ENCODE measurements around the gene KMT2A.
"Not testable (repeated sequence)": the region's sequence is repeated elsewhere in the genome, so short reads cannot be mapped to it uniquely, and the experiment has no call there.

KMT2A gene

DNA sequence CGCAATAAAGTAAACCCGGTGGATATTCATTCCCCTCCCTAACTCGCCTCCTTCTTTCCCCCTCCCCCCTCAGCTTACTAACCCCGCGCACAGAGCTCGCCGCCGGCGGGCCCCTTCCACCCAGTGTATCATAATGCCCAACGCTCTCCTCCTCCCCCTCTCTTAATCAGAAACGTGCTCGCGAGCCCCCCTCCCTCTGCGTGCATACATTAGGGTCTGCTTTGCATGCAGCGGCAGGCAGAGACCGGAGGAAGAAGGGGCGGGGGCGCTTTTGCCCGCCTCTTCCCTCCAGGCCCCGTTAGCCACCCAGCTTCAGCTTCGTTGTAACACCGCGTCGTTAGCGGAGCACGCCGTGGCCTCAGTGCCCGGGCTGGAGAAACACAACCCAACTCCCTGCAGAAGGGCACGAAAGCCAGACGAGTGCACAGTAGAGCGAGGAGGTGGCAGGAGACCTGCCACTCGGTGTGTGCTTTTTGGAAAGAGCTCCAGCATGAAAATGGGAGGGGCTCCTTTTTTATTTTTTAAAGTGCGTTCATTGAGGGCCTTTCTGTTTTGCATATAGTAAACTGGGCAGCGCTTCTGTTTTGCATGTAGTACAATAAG lies 901 bp upstream of the KMT2A start:
- DNase-seq, result peak; percentile 73

DNA sequence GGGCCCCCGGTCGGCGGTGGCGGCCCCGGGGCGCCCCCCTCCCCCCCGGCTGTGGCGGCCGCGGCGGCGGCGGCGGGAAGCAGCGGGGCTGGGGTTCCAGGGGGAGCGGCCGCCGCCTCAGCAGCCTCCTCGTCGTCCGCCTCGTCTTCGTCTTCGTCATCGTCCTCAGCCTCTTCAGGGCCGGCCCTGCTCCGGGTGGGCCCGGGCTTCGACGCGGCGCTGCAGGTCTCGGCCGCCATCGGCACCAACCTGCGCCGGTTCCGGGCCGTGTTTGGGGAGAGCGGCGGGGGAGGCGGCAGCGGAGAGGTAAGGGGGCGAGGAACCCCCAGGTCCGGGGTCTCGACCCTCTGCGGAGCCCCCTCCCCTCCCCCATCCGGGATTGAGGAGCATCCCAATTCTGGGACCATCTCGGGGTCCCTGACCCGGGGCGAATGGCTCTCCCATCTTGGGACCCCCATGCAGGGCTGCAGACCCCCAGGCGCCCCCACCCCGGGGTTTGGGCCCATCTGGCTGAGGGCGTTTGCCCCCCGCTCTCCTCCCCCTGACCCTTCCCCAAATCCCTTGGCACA lies 431 bp downstream of the KMT2A start:
- DNase-seq, result no peak

DNA sequence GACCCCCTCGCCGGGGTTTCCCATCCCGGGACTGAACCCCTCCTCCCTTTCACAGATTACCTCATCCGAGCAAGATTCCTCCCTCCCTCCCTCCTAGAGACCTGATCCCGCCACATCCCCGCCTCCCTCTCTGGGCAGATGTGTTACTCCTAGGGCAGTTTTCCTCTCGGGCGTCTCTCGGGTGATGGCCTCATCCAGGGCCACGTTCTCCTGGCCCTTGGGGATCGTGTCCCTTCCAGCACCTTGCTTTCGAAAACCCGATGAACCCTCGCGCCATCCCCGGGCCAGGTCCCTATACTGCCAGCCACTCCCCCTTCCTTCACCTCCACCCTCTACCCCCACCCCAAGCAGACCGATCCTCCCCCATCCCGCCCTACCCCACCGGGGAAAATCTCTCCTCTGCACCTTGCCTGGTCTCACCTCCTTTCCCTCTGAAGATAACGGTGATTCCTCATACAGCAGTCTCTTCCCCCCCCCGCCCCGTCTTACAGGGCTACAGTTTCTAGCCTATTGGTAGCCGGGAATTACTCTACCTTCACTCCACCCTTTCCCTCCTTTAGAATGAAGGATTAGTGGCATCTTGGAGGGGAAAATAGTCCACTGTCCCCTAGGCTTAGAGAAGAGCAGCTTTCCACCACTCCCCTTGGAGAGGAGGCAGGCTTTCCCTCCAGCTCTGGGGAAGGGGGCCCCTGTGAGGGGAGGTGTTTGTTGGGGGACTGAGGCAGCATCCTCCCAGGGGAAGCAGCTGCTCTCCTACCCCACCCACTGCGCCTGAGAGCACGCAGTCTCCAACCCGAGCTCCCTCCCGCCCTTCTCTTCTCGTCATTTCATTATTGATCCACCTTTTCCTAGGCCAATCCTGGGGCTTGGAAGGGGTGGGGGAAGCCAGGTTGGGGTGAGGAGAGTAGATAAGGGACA lies 1.2 kb downstream of the KMT2A start:
- no peak for DNase-seq

DNA sequence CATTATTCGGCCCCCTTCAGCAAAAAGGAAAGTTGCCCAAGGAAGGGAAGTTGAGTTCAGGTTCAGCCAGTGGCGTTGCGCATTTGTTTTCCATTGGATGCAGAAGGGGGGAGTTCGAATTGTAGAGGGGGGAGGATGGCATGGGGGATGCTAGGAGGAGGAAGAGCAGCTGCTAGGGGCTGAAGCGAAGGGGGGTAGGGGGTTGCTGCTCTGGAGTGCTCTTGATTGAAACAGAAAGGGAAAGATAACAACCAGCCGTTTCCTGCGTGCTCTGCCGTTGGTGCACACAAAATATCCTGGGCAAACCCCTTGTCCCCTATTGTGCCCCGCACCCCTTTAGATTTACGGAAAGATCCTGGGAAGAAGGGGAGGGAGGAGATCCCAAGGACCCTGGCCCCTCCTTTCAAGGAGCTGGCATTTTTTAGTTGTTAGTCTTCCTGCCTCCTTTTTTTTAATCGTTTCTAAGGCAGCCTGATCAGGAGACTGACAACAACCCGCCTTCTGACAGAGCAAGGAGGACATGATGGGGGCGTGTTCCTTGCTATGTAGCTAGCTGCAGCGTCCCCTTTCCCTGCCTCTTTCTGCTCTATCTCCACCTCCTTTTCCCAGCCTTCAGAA lies 2.1 kb downstream of the KMT2A start:
- no peak for DNase-seq

DNA sequence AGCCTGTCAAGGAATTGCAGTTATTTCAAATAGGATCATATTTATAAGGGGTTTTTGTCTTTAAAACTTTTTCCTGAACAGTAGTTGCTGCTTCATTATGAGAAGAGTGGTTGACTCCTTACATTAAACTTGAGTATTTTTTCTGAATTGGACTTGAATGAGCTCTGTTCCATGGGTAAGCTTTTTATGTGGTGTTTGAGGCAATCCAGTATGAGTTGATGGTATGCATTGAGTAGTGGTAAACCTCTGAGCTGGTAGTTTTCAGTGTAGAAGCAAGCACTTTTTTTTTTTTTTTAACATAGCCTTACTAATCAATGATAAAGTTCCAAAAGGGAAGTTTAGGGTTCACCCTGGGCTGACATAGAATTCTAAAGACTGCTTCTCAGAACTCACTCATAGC lies 3.4 kb downstream of the KMT2A start:
- no peak for DNase-seq

DNA sequence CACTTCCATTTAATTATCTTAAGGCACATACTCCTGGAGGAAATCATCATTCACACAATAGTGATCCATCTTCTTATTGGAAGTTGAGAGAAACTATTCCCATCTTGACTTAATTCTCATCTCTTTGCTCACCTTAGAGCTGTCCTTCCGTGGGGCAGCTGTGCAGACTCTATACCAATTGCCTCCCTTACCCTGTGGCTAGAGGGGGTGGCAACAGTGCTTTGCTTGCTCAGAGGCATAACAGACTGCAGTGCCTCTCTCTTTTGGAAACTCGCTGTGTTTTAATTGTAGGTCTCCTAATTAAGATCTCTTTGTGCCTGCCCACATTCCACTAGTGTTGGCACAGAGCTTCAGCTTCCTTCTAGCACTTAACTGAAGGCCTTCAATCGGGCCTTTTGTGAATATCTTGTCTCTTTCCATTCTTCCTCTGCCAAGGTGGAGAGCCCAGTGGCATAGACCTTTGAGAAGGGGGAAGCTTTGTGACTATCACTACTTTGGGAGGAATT lies 5.5 kb downstream of the KMT2A start:
- DNase-seq, result no peak

DNA sequence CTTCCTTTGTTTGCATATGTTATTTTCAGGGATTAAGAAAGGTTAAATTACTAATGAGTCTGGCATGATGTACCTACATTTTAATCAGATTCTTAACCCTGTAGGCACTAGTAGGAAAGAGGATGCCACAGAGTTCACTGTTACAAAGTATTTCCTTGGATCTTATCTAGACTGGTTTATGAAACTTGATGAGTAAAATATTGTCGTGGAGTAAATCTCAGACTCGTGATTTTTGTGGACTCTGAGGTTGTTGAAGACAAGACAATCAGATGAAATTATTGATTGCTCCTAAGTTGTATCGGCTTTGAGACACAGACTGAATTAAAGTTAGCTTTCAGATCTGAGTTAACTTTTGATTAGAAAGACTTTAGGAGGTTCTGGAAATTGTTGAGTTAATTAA lies 6.0 kb downstream of the KMT2A start:
- DNase-seq, result no peak

DNA sequence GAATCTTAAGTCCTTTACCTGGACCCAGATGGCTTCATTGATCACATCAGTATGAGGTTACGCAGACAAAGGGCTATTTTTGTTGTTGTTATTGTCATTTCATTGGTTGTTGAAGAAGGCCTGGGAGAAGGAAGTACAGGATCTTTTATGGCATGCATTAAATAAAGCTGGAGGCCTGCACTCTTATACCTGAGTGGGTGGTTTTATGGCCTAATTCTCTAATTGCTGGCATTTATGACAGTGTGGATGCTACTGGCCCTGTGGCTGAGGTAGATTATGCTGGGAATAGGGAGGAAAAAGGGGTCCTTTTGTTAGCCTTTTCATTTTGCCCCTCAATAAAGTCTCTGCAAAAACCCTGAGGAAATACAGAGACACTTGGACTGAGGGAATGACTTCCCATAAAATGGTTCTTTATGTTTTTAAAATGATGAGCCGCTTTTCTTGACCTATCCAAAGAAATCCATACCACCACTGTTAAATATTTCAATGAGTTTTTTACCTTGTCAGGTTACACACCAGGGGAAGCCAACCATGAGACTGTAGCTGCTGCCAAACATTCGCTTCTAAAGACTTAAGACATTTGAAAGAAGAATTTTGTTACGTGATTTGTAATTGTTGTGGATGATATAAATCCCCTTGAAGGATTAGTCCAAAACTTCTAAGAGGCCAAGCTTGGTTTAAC lies 6.8 kb downstream of the KMT2A start:
- no peak for DNase-seq

DNA sequence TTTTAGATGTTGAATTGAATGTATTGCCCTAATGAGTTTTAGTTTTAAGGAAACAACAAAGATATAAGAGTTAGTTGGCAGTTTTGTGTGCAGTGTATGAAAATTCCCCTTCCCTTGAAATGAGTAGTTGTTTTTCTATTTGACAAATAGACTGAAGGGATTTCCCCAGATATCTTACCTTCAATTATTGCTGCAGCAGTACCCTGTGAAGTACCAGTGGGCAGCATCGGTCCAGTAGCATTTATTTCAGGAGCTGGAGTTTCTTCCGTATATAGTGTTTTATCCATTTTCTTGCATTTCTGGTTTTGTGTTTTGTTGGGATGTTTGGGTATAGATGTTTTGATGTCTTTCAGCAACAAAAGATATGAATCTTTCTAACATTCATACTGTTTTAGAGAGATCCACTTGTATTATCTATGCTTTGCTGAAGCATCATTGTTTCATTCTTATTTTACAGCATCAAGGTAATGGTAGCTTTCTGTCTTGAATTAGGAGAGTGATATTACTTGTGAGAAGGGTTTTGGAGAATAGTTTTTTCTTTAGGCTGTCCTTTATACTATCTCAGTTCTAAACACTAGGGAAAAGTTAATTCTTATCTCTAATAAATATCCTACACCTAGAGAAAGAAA lies 7.4 kb downstream of the KMT2A start:
- DNase-seq, result no peak

DNA sequence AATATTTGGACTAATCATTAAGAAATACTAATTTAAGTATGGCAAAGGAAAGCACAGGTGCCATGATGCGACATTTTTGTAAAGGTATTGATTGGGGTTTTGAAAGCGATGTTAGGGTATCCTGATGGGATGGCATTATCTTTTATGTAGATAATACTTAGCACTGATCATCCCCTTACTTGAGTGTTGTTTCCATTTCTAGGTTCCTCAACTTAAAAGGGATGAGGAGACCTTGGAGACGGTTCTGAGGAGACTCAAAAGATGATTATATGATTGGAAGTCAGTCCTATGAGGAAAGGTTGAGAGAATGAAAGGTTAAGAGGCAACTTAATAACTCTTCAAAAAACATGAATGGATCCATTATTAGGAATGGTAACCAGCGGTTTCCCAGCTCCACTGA lies 11.1 kb downstream of the KMT2A start:
- DNase-seq, result no peak

DNA sequence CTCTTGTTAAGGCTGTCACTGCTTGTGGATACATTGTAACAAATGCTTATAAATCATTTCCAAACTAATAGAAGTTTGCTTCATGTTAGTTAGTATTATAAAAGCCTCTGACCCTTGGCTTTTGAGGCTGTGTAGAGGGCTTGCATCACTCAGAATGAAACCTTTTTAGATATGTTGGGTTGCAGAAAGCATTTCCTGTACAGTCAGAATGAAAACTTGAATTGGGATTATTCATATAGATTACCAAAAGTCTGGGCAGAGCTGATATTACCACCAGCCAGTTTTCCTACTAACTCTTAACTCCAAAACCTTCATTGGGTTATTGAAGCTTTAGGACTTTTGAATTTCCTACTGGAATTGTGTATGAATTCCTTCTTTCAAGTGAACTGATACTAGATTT lies 12.0 kb downstream of the KMT2A start:
- no peak for DNase-seq

DNA sequence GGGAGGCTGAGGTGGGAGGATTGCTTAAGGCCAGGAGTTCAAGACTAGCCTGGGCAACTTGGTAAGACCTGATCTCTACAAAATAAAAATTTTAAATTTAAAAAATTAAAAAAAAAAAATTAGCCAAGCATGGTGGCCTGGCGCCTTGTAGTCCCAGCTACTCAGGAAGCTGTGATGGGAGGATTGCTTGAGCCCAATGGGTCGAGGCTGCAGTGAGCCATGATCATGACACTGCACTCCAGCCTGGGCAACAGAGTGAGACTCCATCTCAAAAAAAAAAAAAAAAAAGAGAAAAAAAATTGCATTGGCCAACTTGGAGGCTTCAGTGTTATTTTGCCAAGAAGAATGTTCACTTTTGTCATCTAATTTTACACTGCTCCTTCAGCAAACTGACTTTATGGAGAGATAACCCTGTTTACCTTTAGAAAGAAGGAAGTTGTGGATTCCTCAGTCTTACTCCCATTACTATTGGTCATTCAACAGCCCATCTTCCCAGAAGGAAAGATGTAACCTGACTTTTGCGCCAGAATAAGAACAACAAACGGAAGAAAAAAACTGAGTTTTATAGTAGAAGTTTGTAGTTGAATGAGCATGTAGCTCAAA lies 13.1 kb downstream of the KMT2A start:
- no peak for DNase-seq

DNA sequence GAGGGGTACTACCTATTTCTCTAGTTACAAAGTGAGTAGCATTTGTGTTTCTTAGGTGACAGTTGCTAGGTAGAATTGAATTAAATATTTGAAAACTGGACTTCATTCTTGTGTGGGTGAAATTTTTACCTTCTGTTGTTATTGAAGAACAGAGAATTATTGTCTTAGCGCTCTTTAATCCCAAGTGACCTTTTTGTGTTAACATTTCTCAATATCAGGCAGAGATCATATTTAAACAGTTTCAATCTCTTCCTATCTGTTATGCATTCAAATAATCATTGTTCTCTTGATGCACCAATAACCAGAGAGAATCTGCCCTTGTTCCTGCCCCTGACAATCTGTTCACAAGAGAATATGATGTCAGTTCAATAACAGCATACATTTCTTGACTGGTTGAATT lies 14.2 kb downstream of the KMT2A start:
- no peak for DNase-seq

DNA sequence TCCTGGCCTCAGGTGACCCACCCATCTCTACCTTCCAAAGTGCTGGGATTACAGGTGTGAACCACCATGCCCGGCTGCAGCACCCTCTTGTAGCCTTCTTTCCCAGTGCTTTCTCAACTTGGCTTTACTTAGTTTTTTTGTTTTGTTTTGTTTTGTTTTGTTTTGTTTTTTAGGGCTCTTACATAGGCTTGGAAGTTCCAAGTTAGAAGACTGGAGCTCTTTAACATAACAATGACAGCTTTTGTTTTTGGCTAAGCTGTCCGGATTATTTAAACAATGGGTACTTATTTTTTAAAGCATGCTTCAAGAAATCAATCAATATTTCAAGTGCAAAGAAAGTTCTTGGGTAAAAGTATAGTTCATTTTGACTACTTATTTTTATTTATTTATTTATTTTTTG lies 25.9 kb downstream of the KMT2A start:
- DNase-seq, result no peak

DNA sequence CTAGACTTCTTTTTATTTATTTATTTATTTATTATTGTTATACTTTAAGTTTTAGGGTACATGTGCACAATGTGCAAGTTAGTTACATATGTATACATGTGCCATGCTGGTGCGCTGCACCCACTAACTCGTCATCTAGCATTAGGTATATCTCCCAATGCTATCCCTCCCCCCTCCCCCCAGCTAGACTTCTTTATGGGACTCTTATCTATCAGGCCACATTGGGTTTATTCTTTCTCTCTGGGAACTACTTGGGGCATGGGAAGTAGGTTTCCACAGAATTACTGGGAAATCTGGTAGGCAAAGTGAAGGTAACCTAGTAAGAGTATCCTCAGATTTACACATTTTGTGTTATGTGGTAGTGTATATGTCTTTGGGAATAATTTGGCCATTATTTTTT lies 32.7 kb downstream of the KMT2A start:
- not testable (repeated sequence) for DNase-seq

DNA sequence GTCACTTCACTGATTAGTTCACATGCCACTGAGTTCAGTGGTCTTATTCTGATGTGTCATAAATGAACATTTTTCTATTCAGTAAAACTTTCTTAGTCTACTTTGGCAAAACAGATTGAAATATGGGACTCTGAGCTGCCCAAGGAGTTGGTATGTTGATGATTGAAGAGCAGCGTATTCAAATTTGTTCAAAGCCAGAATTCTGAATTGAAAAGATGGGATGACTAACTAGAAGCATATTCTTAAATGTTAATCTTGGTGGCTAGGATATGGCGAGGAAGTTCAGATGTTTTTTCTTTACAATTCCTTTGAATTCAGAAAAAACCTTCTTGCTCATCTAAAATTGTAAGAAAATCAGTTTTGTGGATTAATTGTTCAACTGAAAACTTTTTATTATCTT lies 34.7 kb downstream of the KMT2A start:
- DNase-seq, result no peak

DNA sequence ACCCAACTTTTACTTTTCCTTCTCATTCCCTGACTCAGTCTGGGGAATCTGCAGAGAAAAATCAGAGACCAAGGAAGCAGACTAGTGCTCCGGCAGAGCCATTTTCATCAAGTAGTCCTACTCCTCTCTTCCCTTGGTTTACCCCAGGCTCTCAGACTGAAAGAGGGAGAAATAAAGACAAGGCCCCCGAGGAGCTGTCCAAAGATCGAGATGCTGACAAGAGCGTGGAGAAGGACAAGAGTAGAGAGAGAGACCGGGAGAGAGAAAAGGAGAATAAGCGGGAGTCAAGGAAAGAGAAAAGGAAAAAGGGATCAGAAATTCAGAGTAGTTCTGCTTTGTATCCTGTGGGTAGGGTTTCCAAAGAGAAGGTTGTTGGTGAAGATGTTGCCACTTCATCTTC lies 37.2 kb downstream of the KMT2A start:
- no peak for DNase-seq

DNA sequence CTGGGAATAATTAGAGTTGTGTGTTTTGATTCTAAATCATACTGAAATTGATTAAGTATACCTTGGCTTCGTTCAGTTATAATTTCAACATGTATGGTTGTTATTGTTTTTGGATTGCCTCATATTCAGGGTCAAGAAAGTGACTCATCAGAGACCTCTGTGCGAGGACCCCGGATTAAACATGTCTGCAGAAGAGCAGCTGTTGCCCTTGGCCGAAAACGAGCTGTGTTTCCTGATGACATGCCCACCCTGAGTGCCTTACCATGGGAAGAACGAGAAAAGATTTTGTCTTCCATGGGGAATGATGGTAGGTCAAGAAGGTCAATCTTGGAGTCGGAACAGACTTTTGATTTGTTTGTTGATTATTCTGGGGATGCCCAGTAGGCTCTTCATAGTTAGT lies 40.4 kb downstream of the KMT2A start:
- no peak for DNase-seq

DNA sequence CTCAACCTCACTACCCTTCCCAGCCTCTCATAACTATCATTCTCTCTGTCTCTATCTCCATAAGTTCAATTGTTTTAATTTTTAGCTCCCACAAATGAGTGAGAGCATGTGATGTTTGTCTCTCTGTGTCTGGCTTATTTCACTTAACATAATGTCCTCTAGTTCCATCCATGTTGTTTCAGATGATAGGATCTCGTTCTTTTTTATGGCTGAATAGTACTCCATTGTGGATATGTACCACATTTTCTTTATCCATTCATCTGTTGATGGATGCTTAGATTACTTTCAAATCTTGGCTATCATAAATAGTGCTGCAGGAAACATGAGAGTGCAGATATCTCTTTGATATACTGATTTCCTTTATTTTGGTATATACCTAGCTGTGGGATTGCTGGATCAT lies 44.9 kb downstream of the KMT2A start:
- not testable (repeated sequence) for DNase-seq

DNA sequence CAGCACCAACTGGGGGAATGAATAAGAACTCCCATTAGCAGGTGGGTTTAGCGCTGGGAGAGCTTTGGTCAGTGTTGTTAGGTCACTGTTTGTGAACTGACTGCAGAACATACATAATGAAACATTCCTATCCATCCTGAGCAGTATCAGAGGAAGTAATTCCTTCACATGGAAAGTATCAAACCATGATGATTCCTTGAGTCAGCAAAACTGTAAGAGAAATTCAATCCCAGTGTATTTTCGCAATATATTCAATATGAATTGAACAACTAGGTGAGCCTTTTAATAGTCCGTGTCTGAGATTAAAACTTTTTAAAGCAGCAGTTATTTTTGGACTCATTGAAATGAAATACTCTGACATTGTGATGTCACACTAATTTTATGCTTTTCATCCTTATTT lies 48.1 kb downstream of the KMT2A start:
- DNase-seq, result no peak

DNA sequence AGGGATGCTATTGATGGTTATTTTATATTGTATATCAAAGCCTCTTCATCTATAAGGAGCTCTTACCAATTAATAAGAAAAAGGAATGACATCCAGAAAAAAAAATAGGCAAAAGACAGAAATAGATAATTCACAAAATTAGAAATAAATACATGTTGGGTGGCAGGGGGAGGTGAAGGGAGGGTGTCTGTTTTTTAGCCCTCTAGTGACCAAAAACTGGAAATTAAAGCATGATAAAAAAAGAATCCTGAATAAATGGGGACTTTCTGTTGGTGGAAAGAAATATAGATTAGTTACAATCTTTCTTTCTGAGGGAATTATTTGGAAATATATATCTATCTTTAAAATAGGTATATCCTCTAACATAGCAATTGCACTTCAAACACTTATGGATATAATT lies 49.0 kb downstream of the KMT2A start:
- DNase-seq, result no peak

DNA sequence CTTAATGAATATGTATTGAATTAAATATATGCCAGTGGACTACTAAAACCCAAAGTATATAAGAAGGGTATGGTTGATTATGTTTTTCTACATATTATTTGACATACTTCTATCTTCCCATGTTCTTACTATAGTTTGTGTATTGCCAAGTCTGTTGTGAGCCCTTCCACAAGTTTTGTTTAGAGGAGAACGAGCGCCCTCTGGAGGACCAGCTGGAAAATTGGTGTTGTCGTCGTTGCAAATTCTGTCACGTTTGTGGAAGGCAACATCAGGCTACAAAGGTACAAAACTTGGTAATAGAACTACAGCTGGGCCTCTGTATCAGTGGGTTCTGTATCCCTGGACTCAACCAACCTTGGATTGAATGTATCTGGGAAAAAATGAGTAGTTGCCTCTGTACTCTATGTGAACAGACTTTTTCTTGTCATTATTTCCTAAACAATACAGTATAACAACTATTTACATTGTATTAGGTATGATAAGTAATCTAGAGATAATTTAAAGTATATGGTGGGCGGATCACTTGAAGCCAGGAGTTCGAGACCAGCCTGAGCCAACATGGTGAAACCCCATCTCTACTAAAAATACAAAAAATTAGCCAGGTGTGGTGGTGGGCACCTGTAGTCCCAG lies 52.3 kb downstream of the KMT2A start:
- peak; percentile 14 for DNase-seq

Measured in NCI-H2171 (cell line).